Endothelial cell (in vitro differentiated cells): ENCODE results near the gene RCOR1. TPM values are rescaled to one million over a fixed set of nuclear protein-coding genes. Genes with fewer than 3 reads are reported as not detected.

Experiments used
- DNase-seq: peaks from one replicate; pipeline ENCODE4 v3.0.0; 2021; ENCODE audit warnings: low spot score
- H3K27ac Mint-ChIP-seq: one replicate; pipeline ENCODE4 v1.8.0; 2021; ENCODE audit warnings: mixed read lengths, inconsistent platforms; ENCODE audit not compliant: unreplicated experiment
- H3K27me3 Mint-ChIP-seq: one replicate; pipeline ENCODE4 v1.8.0; 2021; ENCODE audit warnings: mild to moderate bottlenecking, moderate library complexity, mixed read lengths, inconsistent platforms; ENCODE audit not compliant: unreplicated experiment
- H3K36me3 Mint-ChIP-seq: one replicate; pipeline ENCODE4 v1.8.0; 2021; ENCODE audit warnings: mild to moderate bottlenecking, low read depth, mixed read lengths, inconsistent platforms; ENCODE audit not compliant: unreplicated experiment
- H3K4me1 Mint-ChIP-seq: one replicate; pipeline ENCODE4 v1.8.0; 2021; ENCODE audit warnings: mild to moderate bottlenecking, mixed read lengths, inconsistent platforms; ENCODE audit not compliant: unreplicated experiment
- H3K4me3 Mint-ChIP-seq: one replicate; pipeline ENCODE4 v1.8.0; 2021; ENCODE audit warnings: mild to moderate bottlenecking, mixed read lengths, inconsistent platforms; ENCODE audit not compliant: unreplicated experiment
- H3K9me3 Mint-ChIP-seq: one replicate; pipeline ENCODE4 v1.8.0; 2021; ENCODE audit warnings: mixed read lengths, inconsistent platforms; ENCODE audit not compliant: unreplicated experiment
- total RNA-seq: library from RNA; stranded (reverse); fragmentation: NEBNext Ultra II Directional; extraction: Animal tissue kit (Norgen Biotek cat#: 25700); gene quantifications from one replicate; pipeline ENCODE4 v1.2.1, GENCODE V29; 2021; ENCODE audit not compliant: unreplicated experiment
- TF ChIP-seq, protein P1 (sequence below): fragments of 200-600 bp; sonication (generic); IDR thresholded peaks from one replicate; pipeline ENCODE4 v1.5.0; 2021; ENCODE audit warnings: antibody characterized with exemption; ENCODE audit not compliant: unreplicated experiment

RCOR1 gene
- total RNA-seq, 1 donor from 2014 or later, result 51.6 TPM

DNA sequence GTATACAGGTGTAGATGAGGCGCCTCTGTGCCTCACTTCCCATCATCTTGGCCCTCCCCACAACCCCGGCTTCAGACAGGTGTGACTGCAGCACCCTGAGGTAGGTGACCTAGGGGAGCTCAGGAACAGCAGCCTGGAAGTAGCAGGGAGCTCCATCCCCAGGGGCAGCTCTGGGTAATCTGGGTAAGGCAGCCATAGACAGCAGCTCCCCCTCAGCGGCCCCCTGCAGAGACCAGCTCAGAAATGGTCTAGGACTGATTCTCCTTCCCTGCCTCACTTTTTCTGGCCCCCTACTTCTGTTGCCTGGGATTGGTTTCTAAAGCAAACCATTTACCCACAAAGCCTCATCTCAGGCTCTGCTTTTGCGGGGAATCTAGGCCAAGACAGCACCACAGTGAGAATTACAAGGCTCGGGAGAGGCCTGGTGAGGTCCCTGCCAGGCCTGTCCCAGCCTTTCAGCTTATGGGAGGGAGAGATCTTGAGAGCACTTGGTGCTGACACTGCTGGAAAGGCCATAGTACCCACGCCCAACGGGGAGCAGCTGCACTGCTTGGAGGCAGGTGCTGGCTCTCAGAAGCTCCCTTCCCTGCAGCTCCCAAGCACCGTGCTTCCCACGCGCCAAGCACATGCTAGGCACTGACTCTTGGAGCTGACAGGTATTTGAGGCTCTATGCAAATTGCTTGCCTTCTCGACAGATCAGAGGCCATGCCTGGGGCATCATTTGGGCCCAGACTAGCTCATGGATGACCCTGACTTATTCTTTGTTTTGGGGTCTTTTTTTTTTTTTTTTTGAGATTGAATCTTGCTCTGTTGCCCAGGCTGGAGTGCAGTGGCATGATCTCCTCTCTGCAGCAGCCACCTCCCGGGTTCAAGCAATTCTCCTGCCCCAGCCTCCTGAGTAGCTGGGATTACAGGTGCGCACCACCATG, 139.7 kb downstream of the RCOR1 start:
- no peak for DNase-seq
- H3K9me3 Mint-ChIP-seq, result no peaks in the 10 kb centered on the region
- H3K27me3 Mint-ChIP-seq, result peaks cover 20% of the 10 kb centered on the region
- peaks cover 3% of the 10 kb centered on the region for H3K4me1 Mint-ChIP-seq
- TF ChIP-seq, protein P1, sequence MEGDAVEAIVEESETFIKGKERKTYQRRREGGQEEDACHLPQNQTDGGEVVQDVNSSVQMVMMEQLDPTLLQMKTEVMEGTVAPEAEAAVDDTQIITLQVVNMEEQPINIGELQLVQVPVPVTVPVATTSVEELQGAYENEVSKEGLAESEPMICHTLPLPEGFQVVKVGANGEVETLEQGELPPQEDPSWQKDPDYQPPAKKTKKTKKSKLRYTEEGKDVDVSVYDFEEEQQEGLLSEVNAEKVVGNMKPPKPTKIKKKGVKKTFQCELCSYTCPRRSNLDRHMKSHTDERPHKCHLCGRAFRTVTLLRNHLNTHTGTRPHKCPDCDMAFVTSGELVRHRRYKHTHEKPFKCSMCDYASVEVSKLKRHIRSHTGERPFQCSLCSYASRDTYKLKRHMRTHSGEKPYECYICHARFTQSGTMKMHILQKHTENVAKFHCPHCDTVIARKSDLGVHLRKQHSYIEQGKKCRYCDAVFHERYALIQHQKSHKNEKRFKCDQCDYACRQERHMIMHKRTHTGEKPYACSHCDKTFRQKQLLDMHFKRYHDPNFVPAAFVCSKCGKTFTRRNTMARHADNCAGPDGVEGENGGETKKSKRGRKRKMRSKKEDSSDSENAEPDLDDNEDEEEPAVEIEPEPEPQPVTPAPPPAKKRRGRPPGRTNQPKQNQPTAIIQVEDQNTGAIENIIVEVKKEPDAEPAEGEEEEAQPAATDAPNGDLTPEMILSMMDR, result no peak
- no peak overlapping the region for H3K27ac Mint-ChIP-seq
- H3K4me3 Mint-ChIP-seq, result no peak overlapping the region
- H3K36me3 Mint-ChIP-seq, result peaks cover 40% of the 10 kb centered on the region

DNA sequence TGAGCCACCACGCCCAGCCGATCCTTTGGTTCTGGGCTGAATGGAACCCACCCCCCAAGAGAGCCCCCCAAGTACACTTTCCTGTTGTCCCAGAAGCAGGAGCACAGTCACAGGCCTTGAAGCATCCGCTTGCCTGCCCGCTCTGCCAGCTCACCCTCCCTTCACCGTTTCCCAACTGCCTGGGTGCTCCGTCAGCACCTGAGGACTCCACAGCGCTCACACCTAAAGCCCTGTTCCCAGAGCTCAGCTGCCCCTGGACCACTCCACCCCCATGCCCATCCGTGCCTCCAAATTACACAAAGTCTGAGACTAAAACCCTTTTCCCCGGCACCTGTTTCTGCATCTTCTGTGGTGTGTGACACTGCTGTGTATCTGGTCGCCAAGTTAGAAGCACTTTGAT, 140.5 kb downstream of the RCOR1 start:
- peak overlapping the region; percentile 61 for H3K27ac Mint-ChIP-seq
- no peaks in the 10 kb centered on the region for H3K9me3 Mint-ChIP-seq
- no peak for DNase-seq
- H3K4me3 Mint-ChIP-seq, result peak overlapping the region; percentile 79
- peaks cover 32% of the 10 kb centered on the region for H3K36me3 Mint-ChIP-seq
- peaks cover 18% of the 10 kb centered on the region for H3K27me3 Mint-ChIP-seq
- peaks cover 2% of the 10 kb centered on the region for H3K4me1 Mint-ChIP-seq
- TF ChIP-seq, protein P1, result no peak

DNA sequence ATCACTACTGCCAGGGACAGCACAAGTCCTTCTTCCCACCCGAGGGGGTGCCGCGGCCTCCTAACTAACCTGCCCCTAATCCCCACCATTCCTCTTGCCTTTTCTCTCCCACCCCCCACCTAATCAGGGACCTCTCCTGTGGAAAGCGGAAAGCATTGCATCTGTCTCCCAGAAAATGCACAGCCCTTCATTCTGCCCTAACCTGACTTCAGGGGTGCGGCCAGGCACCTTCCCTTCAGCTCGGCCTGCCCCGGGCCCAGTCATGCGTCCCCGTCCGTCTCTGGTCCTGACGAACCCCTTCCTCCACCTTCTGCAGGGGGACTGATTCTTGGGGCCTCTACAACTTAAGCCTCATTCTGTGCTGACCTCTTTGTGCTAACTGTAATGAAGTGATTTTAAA, 140.9 kb downstream of the RCOR1 start:
- no peak for DNase-seq
- H3K4me1 Mint-ChIP-seq, result no peaks in the 10 kb centered on the region
- peak overlapping the region; percentile 61 for H3K27ac Mint-ChIP-seq
- peaks cover 28% of the 10 kb centered on the region for H3K36me3 Mint-ChIP-seq
- TF ChIP-seq, protein P1, result no peak
- H3K4me3 Mint-ChIP-seq, result peak overlapping the region; percentile 79
- H3K27me3 Mint-ChIP-seq, result peaks cover 18% of the 10 kb centered on the region
- H3K9me3 Mint-ChIP-seq, result no peaks in the 10 kb centered on the region

GRCh38 chr14:102734436-102734835, 142.0 kb downstream of the RCOR1 start:
- Mint-ChIP-seq H3K27ac (no peak overlapping the region), H3K4me1 (no peaks in the 10 kb centered on the region), H3K4me3 (no peak overlapping the region), H3K27me3 (peaks cover 18% of the 10 kb centered on the region), H3K9me3 (no peaks in the 10 kb centered on the region), H3K36me3 (peaks cover 24% of the 10 kb centered on the region)
- TF ChIP-seq, protein P1, result no peak
- no peak for DNase-seq

- H3K36me3 Mint-ChIP-seq, result peaks cover 19% of the 10 kb centered on the region
- no peak overlapping the region for H3K4me3 Mint-ChIP-seq
- TF ChIP-seq, protein P1, result no peak
- H3K9me3 Mint-ChIP-seq, result no peaks in the 10 kb centered on the region
- H3K27me3 Mint-ChIP-seq, result peaks cover 10% of the 10 kb centered on the region
- no peaks in the 10 kb centered on the region for H3K4me1 Mint-ChIP-seq
- DNase-seq, result no peak
- no peak overlapping the region for H3K27ac Mint-ChIP-seq
Observed at GRCh38 chr14:102736956-102737355, 144.5 kb downstream of the RCOR1 start.
